CD4-positive, alpha-beta T cell treated with Interleukin-17A for 1 hour (primary cell): ENCODE results near the gene B9D2.
"Not testable (repeated sequence)": the region's sequence is repeated elsewhere in the genome, so short reads cannot be mapped to it uniquely, and the experiment has no call there.

Source experiments
- DNase-seq: peaks from one replicate; pipeline ENCODE4 v3.0.0-alpha.2; 2020

B9D2 gene

DNA sequence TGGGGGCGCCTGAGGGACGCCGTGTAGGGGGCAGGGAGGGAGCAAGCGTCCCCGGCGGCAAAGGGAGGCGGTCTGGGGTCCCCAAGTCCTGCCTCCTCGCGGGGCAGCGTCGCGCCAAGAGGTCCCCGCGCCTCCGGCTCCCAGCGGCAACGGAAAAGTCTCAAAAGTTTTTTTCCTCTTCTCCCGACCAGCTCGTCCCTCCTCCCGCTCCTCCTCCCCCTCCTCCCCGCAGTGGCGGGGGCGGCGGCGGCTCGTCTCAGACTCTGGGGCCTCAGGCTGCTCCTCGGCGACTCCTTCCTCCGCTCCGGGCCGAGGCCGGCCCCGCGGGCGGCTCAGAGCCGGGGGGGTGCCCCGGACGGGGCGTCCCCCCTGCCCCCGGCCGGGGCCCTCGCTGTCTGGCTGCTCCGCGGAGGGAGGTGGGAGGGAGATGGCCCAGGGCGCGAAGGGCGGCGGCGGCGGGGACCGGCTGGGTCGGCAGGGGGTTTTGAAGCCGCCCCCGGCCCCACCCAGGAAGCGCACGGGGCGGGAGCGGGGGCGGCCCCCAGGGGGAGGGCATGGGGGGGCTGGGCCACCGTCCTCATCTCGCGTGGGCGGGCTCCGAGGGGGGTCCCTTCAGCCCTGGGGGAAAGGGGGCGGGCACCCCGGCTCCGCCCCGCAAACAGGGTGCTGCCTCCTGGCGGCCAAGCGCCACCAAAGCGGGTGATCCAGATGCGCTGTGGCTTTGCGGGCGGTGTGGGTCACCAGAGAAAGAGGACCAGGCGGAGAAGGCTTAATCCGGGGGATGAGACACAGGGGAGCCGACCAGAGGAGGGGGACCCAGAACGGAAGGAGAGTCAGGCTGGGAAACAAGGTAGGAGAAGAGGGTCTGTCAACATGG lies 10.2 kb downstream of the B9D2 start, which contains the start of gene TGFB1:
TSS of gene TGFB1 (minus strand) at position 457 of the 877 bp plus-strand sequence. CDS start 878 bp downstream, outside the sequence.
- peak; percentile 96 for DNase-seq

DNA sequence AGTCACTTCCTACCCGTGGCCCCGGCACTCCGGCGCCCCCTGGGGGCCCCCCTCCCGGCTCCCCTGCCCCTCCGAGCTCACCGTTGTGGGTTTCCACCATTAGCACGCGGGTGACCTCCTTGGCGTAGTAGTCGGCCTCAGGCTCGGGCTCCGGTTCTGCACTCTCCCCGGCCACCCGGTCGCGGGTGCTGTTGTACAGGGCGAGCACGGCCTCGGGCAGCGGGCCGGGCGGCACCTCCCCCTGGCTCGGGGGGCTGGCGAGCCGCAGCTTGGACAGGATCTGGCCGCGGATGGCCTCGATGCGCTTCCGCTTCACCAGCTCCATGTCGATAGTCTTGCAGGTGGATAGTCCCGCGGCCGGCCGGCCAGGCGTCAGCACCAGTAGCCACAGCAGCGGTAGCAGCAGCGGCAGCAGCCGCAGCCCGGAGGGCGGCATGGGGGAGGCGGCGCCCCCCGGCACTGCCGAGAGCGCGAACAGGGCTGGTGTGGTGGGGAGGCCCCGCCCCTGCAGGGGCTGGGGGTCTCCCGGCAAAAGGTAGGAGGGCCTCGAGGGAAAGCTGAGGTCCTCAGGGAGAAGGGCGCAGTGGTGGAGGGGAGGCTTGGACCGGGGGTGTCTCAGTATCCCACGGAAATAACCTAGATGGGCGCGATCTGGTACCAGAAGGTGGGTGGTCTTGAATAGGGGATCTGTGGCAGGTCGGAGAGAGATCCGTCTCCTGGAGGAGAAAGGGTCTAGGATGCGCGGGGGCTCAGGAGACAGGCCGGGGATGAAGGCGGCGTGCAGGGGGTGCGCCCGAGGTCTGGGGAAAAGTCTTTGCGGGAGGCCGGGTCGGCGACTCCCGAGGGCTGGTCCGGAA lies 11.1 kb downstream of the B9D2 start:
- peak; percentile 81 for DNase-seq

DNA sequence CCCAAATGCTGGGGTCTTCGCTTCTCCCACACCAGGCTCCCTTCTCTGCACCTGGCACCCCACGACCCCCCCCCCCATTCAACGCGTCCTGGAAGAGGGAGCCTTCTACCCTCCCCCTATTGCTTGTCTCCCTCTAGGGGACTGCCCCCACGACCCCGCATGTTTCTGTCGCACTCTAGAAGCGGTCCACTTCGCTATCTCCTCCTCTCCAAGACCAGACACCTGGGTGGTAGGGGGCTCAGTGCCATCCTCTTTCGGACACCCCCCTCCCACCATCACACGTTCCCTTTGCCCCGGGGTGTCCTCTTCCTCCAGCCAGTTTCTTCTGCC lies 11.7 kb downstream of the B9D2 start:
- no peak for DNase-seq

DNA sequence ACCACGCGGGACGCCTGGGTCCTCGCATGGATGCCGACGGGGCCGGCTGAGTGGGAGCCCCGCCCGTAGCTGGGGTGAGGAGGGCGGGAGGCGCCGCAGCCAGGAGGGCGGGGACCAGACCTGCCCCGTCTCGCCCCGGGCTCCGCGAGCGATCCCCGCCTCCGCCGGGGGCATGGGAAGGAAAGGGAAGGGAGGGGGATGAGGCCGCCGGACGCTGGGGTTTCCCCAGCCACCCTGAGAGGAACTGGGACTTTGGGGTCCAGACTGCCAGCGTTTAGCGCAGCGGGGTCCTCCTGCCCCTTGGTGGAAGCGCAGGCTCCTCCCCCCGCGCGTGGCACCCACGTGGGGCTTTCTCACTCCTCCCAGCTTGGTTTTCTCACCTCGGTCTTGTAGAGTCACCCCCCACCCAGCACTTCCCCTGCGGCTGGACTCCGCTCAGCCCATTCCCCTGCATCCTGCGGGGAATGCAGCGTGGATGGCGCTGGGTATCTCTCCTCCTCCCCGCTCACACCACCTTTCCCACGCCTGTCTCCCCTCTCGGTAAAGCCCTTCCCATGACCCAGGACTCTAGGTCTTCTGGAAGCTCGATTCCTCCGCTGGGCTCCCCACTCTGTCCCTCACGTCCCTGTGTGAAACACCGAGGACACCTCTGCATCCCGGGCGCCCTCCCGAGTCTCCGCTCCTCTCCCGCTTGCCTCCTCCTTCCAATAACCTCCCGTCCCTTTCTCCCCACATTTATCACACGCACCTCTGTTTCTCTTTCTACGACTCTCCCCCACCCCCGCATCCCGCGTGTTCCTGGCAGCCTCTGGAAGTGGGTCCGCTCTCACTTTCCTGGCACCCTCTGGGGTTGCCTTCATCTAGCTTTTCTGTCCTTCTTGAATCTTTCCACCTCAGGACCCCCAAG lies 12.4 kb downstream of the B9D2 start:
- DNase-seq = peak; percentile 90

DNA sequence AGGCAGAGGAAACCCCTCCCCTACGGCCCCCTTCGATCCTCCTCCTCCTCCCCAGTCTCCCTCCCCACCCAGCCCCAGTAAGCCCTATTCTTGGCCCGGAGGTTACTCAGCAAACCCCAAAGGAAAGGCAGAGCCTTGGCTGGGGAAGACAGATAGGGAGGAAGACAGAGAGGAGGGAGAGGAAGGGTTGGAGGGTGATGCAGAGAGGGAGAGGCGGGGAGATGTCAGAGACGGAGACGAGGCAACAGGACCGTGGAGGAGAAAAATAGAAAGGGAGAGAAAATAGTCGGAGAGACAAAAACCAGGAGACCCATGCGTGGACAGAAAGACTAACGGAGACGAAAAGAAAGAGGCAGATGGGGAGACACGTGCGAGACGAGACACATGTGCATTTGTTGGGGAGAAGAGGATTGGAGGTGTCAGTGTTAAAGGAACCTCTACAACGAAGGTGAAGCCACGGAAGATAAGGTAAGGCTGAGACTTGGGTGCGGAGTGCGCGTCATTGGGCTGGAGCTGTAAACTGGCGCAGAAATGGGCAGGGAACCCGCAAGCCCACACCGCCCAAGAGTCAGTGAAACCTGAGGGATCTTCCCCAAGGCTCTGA lies 13.1 kb downstream of the B9D2 start:
- DNase-seq = no peak

DNA sequence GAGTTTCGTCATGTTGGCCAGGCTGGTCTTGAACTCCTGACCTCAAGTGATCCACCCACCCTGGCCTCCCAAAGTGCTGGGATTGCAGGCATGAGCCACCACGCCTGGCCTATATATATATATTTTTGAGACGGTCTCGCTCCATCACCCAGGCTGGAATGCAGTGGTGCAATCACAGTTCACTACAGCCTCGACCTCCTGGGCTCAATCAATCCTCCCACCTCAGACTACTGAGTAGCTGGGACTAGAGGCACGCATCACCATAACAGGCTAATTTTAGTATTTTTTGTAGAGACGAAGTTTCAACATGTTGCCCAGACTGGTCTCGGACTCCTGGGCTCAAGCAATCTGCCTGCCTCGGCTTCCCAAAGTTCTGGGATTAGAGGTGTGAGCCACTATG lies 17.0 kb downstream of the B9D2 start:
- not testable (repeated sequence) for DNase-seq

DNA sequence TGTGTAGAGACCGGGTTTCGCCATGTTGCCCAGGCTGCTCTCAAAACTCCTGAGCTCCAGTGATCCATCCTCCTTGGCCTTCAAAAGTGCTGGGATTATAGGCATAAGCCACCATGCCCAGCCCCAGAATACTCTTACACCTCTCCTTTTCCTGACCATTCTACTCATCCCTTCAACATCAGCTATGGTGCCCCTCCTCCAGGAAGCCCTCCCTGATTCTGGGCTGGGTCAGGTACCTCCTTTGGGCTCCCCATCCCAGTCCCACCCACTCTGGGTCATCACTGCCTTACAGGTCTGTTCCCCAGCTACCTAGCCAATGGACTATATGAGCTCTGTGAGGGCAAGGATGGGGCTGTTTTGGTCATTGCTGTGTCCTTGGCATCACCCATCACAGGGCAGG lies 19.8 kb downstream of the B9D2 start:
- no peak for DNase-seq

DNA sequence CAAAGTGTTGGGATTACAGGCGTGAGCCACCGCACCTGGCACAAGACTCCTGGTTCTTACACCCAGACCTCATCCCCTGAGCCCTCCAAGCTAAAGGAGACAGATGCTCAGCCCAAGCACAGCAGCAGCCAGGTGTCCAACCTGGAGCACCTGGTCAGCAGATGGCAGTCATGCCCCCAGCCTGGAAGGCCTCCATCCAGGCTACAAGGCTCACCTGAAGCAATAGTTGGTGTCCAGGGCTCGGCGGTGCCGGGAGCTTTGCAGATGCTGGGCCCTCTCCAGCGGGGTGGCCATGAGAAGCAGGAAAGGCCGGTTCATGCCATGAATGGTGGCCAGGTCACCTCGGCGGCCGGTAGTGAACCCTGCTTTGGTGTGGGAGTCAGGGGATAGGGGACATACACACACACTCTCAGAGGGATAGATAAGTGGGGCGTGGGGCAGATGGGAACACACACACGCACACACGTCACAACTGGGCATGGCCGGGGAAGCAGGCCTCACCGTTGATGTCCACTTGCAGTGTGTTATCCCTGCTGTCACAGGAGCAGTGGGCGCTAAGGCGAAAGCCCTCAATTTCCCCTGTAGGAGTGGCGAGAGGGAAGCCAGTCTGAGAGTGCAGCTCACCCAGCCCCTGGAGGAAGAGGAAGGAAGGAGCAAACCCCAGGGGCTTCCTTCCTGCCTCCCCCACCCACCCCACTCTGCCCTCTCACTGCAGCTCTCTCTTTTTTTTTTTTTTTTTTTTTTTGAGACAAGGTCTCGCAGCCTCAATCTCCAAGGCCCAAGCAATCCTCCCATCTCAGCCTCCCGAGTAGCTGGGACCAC lies 22.1 kb downstream of the B9D2 start:
- DNase-seq = peak; percentile 49

DNA sequence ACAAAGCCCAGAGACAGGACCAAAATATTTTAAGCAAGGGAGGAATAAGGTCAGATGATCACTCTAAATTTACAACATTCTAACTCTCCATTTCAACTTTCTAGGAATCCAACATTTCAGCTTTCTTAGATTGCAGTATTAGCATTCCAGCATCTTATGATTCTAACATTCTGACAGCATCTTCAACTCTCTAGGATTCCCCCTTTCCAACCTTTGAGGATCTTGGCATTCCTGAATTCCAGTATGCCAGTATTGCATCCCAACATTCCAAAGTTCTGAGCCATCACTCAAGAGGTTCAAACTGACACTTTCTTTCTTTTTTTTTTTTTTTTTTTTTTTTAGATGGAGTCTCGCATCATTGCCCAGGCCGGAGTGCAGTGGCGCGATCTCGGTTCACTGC lies 24.0 kb downstream of the B9D2 start:
- no peak for DNase-seq

DNA sequence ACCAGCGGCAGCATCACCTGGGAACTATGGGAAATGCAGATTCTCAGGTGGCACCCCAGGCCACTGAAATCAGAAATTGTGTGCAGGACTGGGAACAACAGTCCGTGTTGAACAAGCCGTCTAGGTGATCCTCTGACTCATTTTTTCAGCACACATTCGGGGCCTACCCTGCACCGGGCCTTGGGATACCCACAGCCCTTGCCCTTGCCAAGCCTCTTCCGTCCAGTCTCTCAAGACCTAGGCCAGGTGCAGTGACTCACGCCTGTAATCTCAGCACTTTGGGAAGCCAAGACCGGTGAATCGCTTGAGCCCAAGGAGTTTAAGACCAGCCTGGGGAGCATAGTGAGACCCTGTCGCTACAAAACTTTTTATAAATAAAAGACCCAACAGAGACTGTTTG lies 28.5 kb downstream of the B9D2 start:
- no peak for DNase-seq

DNA sequence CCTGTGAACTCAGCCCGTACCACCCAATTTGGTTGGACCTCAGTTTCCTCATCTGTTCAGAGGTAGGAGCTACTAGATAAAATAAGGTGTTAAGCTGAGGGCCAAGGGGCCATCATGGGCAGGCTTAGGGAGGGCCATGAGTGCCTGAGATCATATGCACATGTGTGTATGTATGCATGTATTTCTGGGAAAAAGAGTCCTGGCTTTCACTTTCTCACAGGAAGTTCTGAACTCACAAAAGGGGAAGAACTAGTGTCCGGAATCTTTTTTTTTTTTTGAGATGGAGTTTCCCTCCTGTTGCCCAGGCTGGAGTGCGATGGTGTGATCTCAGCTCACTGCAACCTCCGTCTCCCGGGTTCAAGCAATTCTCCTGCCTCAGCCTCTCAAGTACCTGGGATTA lies 29.2 kb downstream of the B9D2 start:
- no peak for DNase-seq

DNA sequence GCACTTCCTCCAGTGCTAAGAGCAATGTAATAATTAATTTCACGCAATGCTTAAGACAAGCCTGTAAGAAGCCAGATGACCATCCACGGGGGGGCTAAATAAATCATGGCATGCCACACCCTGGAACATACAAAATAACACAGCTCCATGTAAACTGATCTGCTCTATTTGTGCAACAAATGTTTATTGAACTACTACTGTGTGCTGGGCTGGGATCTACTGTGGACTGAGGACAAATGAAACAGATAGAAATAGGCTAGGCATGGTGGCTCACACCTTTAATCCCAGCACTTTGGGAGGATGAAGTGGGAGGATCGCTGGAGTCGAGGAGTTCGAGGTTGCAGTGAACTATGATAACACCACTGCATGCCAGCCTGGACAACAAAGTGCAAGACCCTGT lies 31.5 kb downstream of the B9D2 start:
- no peak for DNase-seq

DNA sequence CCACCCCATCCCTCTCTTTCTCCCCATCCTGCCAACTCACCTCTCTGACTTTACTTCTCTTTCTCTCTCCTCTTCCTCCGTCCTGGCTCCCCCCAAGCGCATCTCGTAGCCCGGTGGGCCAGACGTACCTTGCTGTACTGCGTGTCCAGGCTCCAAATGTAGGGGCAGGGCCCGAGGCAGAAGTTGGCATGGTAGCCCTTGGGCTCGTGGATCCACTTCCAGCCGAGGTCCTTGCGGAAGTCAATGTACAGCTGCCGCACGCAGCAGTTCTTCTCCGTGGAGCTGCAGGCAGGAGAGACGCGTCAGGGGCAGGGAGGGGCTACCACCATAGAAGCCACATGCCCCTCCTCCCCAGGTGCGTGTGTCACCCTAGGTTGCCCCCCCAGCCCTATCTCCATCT lies 31.9 kb downstream of the B9D2 start:
- no peak for DNase-seq

DNA sequence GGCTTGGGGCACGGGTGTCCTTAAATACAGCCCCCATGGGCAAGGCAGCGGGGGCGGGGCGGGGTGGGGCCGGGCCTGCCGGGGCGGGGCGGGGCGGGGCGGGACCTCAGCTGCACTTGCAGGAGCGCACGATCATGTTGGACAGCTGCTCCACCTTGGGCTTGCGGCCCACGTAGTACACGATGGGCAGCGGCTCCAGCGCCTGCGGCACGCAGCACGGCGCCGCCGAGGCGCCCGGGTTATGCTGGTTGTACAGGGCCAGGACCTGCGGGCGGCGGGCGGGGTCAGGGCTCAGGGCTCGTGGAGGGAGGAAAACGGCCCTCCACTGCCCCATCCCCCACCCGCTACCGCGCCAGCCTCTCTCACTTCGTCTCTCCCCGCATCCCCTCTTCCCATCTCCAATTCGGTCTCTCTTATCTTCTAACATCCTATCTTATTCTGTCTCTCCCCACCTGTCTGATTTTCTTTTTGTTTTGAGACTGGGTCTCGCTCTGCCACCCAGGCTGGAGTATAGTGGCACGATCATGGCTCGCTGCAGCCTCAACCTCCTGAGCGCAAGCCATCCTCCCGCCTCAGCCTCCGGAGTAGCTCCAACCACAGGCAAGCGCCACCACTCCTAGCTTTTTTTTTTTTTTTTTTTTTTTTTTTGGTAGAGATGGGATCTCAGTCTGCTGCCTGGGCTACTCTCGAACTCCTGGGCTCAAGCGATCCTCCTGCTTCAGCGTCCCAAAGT lies 32.8 kb downstream of the B9D2 start:
- DNase-seq = no peak

DNA sequence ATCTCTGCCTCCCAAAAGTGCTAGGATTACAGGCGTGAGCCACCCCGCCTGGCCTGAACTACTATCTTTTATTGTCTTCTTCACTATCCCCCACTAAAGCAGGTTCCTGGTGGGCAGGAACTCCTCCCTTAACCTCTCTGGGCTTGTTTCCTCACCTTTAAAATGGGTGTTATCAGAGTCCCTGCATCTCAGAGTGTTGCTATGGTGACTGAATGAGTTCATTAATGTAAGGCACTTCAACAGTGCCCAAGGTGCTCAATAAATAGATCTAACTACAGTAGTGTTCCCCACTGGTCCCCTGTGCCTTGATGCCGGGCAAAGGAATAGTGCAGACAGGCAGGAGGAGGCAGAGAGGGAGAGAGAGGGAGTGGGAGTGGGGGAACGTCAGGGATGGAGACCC lies 33.5 kb downstream of the B9D2 start:
- peak; percentile 56 for DNase-seq

DNA sequence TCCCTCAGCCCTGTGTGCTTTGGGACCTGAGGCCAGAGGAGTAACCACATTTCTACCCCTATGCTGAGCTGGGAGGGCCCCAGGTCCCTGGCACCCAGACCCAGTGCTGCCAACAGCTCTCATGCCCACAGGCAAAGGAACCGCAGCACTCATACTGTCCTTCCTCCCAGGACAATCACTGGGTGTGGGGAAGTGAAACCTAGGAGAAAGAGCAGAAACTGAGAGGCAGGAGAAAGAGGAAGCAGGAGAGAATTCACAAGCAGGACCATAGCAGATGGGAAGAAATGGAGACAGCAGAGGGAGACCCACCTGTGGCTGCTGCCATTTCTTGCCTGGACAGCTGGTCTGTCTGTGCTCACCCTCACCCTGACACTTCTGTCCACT lies 35.1 kb downstream of the B9D2 start:
- DNase-seq = peak; percentile 40

DNA sequence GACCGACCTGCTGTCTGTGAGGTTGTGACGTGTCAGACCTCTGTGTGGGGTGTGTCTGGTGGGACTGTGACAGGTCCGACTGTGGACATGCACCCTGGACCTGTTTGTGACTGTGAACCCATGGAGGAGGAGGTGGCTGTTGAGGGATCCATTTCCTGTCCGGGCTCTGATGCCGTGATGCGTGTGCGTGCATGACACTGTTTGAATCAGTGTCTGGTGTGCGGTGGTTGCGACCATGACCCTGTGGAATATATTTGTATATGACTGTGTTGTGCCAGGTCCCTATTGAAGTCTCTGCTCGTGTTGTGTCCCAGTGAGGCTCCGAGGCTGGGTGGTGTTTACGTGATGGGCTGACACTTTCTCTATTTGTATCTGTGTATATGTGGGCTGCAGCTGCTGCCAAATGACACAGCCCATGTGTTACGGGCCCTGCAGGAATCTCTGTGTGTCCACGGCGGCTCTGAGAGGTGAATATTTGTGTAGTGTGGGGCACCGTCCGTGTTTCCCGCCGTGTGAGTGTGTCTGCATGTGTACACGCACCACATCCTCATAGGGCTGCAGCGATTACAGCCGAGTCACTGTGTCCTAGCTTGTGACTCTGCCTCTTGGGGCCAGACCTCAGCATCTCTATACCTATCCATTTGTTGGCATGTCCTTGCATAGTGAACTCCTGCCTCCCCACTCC lies 35.6 kb downstream of the B9D2 start:
- no peak for DNase-seq

DNA sequence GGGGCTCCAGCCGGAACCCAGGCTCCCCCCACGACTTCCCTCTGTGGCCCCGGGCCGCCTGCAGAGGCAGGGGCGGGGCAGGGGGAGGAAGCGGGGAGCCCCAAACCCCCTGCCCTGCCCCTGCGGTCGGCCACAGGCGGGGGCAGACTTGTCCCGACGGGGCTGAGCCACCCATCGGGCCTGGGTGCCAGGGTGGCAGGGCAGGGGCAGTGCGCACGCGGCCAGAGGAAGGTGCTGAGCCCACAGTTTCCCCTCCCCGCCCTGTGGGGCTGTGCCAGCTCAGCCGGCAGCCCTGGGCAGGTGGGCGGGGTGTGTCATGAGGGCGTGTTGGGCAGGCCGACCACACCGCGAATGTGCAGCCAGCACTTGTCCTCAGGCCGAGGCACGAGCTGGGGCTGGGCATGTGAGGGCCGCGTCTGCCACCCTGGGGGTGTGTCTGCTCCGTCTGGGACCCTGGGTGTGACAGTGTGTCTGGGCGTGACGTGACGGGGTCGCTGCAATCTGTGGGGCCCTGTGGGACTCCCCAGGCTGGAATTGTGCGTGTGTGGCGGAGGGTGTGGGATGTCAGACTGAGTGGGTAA lies 36.3 kb downstream of the B9D2 start:
- peak; percentile 90 for DNase-seq

DNA sequence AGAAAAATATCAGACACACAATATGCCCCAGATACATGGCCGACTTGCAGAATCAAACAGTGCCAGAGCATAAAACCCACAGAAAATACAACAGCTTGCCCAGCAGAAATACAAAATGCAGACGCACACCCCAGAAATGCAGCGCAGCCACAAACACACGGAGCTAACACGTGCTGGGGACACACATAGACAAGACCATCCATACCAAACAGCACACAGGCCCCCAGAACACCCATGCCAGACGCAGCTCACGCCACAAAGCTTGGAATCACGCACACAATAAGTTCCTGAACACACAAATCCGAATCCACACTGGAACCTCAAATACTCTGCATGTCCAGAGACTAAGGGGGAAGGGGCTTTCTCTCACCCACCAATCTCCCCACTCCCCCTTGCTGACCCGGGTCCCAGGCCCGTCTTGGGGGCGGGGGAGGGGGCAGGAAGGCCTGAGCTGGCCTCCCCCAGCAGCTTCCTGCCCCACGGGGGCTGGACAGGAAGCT lies 36.8 kb downstream of the B9D2 start:
- peak; percentile 54 for DNase-seq
